ENCODE data around the gene TMTC3.
"Not testable (repeated sequence)": the region's sequence is repeated elsewhere in the genome, so short reads cannot be mapped to it uniquely, and the experiment has no call there.

TMTC3 gene

DNA sequence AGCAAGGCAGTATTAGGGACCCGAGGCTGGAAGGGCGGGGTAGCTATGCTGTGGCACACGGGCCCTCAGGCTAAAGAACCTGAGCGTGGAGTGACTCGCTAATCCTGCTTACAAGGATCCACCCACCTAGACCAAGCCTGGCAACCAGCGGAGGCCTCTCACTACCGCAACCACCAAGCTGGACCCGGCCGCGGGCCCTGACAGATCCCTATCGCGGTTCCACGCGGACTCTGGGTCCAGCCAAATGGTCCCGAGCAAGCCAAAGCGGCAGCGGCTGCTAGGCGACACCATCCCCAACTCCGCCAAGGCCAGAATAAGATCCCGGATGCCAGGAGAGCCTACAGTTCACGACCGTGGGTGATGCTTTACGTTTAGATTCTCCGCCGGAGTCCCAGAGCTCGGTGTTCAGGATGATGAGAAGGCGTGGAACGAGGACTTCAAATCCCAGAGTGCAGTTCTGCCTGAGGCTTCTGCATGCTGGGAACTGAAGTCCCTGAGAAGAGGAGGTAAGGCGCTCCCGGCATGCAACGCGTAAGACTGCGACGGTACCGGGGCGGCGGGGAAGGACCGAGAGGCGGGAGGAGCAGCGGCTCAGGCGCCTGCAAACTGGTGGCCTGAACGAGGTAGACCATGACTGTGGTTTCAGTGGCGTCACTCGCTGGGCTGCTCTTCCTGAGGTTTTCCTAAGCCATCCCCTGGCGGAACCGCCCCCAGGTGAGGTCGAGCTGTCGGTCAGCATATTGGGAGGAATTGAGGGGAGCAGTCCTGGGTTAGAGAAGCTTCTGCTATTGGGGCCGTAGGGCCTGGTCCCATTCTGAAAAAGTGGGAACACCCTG is at the start of gene TMTC3, which contains the start of gene CEP290:
Gene TMTC3 (plus strand): TSS at position 534 of the 836 bp plus-strand sequence. CDS start 6,009 bp downstream, outside the sequence.
Gene CEP290 (minus strand): TSS at position 315 of the 836 bp plus-strand sequence. CDS start 781 bp downstream, outside the sequence.
- DNase-seq: peak; percentile 100

DNA sequence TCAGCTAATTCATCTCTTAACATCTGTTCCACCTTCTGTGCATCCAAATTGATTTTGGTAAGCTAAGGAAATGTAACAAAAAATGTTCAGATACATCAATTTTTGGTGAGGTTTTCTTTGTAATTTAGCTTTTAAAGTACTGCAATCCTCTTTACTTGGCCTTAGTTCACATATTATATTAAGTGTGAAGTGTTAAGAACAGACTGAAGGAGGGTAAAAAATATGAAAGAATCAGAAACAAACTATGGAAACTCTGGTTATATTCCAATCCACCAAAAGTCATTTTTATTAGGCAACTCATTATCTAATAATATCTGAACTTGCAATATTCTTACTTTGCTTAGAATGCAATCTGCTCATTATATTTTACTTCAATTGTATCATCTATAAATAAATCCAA is 49.3 kb upstream of the TMTC3 start:
- DNase-seq: no peak

DNA sequence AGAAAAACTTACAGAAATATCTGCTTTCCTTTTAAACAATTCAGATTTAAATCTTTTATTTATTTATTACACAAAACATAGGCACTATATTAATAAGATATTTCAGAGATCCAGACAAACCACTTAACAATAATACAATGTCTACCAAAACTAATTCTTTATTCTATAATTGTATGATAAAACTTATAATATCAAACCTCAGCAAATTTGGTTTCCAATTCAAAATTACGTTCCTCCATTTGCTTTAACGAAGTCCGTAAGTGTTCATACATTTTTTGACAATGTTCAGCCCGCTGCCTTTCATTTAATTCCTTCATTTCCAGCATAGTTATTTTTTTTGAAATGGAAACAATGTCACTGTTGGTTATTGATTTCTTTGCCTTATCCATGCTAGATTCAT is 48.5 kb upstream of the TMTC3 start:
- no peak for DNase-seq

DNA sequence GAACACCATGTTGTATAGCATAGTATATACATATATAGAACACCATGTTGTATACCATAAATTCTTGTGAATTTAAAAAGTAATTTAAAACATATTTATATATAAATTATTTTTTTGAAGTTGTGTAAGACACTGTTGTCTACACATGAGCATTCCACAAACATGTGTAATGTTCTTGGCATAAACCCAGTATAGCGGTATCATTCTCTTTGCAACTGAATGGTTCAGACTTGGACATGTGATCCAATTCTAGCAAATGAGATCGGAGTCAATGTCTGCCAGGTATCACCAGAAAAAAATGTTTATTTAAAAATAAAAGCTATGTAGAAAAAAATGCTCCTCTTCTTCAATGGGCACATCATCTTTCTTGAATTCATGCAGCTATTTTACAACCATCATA is 34.1 kb upstream of the TMTC3 start:
- DNase-seq: peak; percentile 23

DNA sequence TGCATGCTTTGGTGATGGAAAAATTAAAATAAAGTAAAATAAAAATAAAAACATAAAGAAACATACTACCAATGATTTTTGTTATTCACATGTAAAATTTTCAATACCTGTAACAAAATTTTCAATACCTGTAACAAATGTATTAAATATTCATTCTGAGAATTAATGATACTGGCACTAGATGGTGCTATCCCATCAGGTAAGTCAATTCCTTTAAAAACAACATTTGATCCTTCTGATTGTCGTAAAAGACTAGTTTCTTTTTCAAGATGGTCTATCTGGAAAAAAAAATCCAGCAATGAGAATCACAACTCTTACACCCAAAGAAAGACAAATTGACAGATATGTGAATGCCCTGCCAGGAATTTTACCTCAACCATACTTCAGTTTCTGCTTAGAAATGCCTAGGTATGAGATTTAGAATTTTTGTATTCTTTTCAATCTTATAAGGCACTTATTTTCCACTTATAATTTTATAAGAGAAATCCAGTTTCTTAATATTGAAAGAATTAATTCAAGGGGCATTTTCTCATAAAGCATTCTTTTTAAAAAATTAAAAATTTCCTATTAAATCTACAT is 30.9 kb upstream of the TMTC3 start:
- peak; percentile 55 for DNase-seq

DNA sequence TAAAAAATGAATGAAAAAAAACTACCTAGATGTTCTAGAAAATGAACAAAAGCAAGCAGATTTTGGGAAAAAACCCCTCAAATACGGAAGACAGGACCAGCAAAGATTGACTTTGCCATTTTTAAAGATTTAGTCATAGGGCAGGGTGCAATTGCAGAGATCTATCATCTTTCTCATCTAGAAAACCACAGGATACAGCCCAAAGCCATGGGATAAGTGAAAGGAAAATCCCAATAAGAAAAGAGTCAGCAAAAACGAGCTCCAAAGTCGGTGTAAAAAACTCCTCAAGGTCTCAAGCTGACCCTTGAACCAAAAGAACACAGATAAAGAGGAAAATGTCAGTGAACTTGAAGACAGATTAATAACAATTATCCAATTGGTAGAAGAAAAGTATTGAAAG is 28.2 kb upstream of the TMTC3 start:
- peak; percentile 65 for DNase-seq

DNA sequence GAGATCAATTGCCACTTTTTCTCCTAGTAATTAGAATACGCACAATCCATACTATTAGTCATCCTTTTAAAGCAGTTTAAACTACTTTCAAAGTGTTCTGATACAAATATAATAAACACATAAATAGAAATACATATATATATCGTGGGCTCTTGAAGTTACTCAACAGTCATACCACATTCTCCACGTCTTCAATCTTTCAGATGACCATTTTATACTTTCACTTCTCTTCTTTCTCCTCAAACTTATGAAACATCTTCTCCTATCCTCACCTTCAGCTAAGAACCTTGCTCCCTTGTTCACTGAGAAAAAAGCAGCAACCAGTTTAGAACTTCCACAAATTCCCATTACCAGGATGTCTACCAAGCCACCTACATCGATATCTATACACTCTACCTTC is 19.4 kb upstream of the TMTC3 start:
- DNase-seq: no peak

DNA sequence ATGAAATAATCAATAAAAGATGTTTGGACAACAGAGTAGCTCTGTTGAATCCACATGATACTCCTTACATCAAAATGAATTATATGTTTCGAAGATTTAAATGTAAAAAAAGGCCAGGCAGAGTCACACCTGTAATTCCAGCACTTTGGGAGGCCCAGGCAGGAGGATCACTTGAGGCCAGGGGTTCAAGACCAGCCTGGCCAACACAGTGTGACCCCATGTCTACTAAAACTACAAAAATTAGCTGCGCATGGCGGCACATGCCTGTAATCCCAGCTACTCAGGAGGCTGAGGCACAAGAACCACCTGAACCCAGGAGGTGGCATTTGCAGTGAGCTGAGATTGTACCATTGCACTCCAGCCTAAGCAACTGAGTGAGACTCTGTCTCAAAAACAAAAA is 15.0 kb upstream of the TMTC3 start:
- no peak for DNase-seq

DNA sequence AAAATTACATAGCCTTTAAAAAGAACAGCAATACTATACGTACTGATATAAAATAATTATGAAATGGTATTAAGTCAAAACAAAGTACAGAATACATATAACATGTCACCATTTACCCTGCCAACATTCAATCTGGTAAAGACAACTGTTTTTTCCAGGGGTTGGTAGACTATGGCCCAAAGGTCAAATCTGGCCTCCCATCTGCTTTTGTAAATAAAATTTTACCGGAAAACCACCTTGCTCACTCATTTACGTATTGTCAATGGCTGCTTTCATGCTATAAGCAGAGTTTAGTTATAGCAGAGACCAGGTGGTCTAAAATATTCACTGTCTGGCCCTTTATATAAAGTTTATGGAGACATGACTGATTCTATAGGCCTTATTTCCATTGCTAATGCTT is 14.3 kb upstream of the TMTC3 start:
- DNase-seq: no peak

DNA sequence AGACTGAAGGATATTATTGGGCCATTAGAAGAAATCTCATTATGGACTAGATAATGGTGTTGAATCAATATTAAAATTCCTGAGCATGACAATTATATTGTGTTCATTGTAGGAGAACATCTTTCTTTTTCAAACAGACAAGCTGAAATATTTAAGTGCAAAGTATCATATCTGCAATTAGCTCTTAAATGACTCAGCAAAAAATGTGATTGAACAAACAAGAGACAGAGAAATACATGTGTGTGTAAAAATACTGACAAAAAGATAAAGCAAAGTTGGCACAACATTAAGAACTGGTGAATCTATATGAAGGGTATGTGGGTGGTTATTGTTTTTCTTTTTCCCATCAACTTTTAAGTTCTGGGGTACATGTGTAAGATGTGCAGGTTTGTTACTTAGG is 9.7 kb upstream of the TMTC3 start:
- no peak for DNase-seq

DNA sequence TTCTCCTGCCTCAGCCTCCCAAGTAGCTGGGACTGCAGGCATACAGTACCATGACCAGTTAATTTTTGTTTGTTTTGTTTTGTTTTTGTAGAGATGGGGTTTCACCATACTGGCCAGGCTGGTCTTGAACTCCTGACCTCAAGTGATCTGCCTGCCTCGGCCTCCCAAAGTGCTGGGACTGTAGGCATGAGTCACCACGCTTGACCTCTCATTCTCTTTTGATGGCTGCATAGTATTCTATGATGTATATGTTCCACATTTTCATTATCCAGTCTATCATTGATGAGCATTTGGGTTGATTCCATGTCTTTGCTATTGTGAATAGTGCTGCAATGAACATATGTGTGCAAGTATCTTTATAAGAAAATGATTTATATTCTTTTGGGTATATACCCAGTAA is 8.9 kb upstream of the TMTC3 start:
- DNase-seq: not testable (repeated sequence)

DNA sequence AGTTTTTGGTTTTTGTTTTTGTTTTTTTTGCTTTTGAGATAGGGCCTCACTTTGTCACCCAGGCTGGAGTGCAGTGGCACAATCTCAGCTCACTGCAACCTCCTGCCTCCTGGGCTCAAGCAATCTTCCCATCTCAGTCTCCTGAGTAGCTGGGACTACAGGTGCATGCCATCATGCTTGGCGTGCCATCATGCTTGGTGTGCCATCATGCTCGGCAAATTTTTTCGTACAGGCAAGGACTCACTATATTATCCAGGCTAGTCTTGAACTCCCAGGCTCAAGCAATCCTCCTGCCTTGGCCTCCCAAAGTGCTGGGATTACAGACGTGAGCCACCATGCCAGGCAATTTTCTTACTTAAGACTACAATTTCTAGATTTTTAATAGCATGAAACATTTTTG is 2.4 kb upstream of the TMTC3 start:
- not testable (repeated sequence) for DNase-seq

DNA sequence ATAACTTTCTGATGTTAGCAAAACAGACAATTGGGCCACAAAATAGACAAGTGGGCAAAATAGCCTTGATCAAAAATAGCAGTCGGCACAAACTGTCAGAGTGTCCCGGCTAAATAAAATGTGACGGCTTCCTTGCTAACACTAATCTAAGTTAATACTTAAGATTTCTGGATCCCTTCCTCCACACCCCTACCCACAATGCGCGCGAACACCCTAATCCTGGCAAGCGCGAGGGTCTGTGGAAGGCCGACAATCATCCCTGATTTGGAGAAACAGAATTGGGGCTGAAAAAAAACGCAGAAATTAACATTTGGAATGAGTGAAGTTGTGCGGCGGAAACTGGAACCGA is 708 bp upstream of the TMTC3 start:
- DNase-seq: no peak

DNA sequence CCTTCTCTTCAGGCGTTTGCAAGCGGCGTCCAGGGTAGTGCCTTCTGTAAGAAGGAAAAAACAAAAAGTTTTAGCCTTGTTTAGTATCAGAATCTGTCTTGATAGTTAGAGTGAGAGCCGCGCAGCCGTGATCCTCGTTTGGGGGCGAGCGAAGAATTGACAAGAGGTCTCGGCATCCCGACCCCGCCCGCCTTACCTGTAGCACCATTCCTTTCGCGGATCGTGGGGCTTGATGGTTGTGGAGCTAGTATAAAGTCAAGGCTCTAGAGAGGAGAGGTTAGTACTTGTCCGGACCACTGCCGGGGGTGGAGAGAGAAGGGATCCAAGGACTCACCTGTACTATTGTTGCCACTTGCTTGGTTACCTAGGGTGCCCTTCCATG is 494 bp downstream of the TMTC3 start:
- DNase-seq: no peak

DNA sequence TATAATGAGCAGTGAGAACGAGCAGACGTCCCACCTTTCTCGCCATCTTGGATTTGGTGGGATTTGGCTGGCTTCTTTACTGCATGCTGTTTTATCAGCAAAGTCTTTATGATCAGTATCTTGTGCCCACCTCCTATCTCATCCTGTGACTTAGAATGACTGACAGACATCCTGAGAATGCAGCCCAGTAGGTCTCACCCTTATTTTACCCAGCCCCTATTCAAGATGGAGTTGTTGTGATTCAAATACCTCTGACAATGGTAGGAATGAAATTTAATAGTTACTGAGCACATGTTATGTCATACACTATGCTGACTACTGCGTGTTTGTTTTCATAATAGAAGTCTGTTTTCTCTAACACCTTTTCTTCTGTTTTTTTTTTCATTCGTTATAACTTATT is 1.9 kb downstream of the TMTC3 start:
- no peak for DNase-seq

DNA sequence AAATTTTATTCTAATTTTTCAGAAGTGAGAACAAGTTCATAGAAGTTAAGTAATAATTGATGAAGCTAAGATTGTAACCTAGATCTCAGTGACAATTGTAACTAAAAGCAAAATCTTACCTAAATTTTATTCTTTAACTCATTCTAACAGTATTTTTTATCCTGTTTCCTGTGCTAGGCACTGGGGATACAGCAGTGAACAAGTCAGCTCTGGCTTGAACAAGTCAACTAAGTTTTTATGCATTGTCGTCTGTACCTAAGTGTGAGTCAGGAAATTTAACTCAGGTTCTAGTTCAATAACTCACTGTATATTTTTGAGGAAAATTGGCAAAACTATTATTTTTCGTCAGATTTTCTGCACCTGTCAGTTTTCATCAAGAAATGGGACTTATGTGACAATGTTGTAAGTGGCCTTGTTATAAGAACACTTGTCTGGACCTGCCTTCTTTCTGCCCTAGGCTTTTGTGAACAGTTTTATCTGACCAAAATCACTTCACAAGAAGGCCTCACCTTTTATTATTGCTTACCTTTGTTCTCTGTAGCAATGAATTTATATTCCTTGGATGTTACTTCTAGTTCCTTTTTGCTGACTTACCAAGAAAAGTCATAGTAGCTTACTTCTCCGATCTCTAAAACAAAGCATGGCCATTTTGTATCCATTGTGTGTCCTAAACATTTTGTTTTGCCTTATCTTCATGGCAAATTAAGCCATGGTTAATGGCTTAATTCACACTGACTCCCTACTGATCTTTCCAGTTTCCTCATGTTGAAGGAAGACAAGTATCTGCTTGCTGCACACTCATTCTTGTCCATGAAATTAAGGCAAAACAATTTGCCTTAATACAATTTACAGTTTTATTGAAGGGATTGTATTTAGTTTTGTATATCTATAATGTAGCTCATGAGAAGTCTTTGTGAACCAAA is 2.7 kb downstream of the TMTC3 start:
- no peak for DNase-seq

DNA sequence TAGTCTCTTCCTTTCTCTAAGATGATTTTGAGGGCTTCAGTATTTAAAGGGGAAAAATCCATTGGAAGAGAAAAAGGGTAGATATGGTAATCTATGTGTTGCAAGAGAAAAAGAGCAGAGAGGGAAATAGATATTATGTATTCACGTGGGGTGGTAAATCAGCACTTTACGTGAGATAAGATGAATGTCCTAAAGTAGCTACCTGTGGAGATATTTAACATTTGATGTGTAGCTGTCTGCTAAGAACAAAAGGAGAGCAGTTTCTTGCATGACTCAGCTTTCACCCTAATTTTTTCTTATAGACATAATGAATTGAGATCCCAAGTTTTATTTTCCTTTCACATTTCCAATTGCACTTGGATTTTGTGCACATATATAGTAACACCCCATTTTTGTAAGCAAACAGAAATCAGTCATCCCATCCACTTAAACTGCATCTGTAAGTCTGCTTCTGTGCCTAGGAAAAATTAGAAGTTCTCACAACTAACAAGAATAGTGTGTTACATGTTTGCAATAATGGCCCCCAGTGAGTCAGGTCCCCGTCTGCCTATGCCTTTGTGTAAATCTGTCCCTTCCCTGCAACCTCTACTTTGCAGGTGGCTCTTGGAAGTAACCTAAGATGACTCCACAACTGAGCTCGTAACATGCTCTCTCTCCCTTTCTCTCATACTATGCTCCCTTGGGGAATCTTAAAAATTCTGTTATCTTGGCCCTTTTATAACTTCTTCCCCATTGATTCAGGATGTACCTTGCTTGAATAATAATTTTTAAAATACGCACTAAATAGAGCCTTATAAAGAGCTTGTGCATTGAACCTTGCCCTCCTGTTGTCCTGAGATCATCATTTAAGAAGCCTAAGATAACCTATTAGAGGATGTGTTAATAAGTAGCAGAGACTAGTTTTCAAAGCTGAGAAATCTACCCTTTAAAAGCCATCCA is 3.7 kb downstream of the TMTC3 start:
- no peak for DNase-seq

DNA sequence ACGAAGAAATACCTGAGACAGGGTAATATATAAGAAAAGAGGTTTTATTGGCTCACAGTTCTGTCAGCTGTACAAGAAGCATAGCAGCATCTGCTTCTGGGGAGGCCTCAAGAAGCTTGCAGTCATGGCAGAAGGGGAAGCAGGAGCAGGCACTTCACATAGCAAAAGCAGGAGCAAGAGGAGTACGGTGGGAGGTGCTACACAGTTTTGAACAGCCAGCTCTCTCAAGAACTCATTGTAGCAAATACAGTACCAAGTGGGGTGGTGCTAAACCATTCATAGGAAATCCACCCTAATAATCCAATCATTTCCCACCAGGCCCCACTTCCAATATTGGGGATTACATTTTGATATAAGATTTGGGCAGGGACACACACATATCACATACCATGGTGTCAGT is 8.0 kb downstream of the TMTC3 start:
- DNase-seq: no peak

DNA sequence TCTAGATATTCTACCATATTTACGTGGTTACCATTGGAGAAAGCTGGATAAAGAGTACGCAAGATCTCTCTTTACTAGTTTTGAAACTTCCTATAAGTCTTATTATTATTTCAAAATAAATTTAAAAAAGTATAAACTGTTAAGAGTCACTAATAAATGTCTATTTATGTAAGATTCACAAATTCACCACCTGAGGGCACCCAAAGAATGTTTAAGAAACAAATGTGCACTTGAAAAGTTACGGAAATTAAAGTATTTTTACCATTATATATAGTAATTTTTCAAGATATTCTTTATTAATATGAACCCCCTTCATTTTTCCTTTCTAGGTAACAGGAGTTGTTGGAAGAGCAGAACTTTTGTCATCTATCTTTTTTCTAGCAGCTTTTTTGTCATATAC is 11.9 kb downstream of the TMTC3 start:
- DNase-seq: peak; percentile 48

DNA sequence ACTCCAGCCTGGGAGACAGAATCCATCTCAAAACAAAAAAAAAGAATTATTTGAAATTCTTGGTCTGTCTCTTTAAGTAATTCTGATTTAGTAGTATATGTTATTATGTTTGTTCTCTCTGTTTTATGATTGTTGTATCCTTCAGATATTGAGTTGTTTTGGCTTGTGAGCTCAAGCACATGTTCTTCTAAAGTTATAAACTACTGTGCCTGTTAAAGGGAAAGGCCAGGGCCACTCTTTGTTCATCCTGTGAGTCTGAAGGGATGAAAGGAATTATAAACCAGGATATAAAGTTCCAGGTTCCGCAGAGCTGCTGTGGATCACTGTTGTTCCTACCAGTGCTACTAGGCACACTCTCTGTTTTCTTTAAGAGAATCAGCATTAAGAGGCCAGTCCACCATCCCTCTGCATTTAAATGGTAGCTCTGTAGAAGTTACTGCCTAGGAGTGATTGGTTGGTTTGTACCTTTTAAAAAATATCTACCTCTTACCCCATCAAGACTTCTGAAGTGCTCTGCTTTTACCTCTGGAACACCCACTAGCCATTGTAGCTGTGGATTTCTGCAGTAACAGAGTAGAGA is 14.1 kb downstream of the TMTC3 start:
- DNase-seq: no peak

DNA sequence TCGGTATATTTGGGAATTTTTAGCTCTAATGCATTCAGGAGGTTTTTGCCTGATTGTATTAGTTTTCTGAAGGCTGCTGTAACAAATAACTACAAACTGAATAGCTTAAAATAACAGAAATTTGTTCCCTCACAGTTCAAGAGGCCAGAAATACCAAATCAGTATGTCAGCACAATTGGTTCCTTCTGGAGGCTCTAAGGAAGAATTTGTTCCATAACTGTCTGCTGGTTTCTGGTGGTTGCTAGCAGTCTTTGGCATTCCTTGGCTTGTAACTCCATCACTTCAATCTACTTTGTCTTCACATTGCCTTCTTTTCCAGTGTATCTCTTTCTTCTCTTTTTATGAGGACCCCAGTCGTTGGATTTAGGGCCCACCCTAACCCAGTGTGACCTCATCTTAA is 21.3 kb downstream of the TMTC3 start:
- DNase-seq: no peak

DNA sequence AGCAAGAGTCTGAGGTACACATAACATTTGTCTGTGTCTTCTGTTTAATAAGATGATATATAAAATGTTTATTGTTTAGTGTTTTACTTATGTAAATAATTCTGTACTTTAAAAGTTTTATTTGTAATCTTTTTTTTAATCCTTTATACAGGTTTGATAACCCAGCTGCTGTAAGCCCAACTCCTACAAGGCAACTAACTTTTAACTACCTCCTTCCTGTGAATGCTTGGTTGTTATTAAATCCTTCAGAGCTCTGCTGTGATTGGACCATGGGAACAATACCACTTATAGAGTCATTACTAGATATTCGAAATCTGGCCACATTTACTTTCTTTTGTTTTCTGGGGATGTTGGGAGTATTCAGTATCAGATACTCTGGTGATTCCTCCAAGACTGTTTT is 24.1 kb downstream of the TMTC3 start:
- DNase-seq: no peak
